PC-9 (cell line): ENCODE results near the gene MAB21L4. TPM values are rescaled to one million over a fixed set of nuclear protein-coding genes. Genes with fewer than 3 reads are reported as not detected.

Experiments used
- total RNA-seq: library from RNA; stranded (reverse); gene quantifications from 2 replicates; pipeline ENCODE4 v1.2.3, GENCODE V29; 2021

MAB21L4 gene
- total RNA-seq, 1 experiment from 2014 or later, result 68.8 TPM

Other genes with a start within 250 kb of the MAB21L4 start
- gene AQP12B, start 213.3 kb downstream of the MAB21L4 start, total RNA-seq, result not detected in 2 replicates
- not detected in 2 replicates for gene AQP12A, start 204.3 kb downstream of the MAB21L4 start, total RNA-seq
- not detected in 2 replicates for gene KIF1A, start 75.9 kb downstream of the MAB21L4 start, total RNA-seq
- not detected in 2 replicates for gene AGXT, start 27.3 kb downstream of the MAB21L4 start, total RNA-seq
- gene CROCC2, start 10.2 kb upstream of the MAB21L4 start, total RNA-seq, result not detected in 2 replicates
- gene SNED1, start 102.5 kb upstream of the MAB21L4 start, total RNA-seq, result 2.8 and 9.6 TPM in 2 replicates
- 38.6 and 42.8 TPM in 2 replicates for gene MTERF4, start 206.1 kb upstream of the MAB21L4 start, total RNA-seq